ENCODE results near the gene CNTFR.

CNTFR gene

DNA sequence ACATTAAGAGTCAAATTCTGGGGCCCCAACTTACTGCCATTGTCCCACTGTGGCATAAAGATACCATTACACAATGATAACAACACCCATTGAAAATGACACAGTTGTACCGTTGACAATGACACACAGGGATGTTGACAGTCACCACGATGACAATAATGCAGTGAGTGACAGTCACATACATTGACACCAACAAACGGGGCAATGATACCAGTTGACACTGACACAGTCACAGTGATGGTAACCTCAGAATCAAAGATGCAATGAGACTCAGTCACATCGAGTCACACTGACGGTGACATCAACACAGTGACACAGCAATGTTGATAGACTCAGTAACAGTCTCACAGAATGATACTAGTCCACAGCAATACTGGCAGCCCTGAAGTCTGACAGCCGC, 16.9 kb downstream of the CNTFR start:
- in situ Hi-C loops (cut with MboI; ENCODE audit: low sequenced_read_pairs): no loop called here

DNA sequence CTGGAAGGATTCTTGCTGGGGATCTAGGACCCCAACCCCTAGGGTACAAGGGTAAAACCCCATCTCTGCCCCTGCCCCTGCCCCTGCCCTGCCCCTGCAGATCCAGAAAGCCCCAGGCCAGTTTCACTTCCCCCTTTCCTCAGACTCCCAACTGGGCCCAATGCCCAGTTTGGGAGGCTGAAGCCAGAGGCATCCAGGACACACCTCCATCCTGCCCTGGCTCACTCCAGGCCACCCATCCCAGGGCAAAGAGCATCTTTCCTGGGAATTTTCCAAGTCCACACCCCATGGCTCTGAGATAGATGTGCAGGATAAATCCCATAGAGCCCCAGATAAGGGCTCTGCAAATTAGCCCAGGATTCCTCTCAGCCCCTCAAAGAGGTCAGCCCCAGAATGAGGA, 17.4 kb downstream of the CNTFR start:
- in situ Hi-C loops (cut with MboI; ENCODE audit: low sequenced_read_pairs): no loop called here

DNA sequence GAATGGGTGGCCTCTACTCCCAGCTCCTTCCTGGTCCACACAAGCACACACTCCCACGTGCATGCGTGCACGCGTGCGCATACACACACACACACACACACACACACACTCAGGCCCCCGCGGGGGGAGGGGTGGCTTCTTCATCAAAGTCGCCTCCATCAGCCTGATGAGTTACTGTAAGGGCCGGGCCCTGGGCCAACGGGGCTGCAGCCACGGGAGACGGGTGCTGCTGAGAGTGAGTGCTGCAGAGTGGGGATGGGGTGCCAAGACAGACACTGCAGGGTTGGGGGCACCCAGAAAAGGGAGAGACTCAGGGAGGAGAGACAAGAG, 18.1 kb downstream of the CNTFR start:
- in situ Hi-C loops (cut with MboI; ENCODE audit: low sequenced_read_pairs): no loop called here

DNA sequence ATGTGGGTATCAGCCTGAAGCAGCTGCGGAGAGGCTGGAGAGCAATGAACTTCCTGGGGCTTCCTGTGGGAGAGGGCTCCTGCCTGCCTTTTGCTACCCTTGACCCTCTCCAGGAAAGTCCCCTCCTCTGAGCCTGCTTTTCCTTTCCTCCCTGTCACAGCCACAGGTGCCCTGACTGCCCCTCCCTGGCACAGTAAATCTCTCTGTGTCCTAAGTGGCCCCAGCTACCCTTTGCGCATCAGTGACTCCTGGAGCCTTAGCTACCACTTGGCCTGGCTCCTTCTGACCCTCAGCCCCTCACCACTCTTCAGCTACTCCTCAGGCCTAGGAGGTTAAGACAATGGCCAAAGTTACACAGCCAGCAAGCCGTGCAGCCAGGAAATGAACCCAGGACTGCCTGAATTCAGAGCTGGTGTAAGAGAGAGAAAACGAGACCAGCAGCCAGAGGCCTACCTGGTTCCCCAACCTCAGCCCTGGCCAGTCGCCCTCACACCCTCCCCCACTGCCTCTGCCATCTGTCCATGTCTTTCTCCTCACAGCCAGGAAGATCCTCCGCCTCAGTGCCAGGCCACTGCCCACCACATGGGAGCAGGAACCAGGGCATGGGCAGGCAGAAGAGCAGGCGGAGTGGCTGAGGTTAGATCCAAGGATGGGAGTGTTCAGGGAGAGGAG, 18.6 kb downstream of the CNTFR start:
- in situ Hi-C loops (cut with MboI; ENCODE audit: low sequenced_read_pairs): no loop called here

DNA sequence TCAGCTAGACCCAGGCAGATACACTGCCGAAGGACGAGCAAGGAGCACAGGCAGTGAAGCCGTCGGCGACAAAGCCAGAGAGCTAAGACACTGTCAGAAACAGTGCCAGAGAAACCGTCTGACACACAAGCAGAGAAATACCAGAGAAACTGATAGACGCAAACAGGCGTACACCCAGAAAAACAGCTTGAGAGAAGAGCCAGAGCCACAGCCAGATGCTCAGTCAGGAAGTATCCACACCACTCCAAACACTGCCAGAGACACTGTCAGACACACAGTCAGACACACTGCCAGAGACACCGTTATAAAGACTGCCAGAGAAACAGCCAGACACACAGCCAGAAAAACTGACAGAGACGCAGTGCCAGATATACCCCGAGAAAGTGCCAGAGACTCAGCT, 19.1 kb downstream of the CNTFR start:
- in situ Hi-C loops (cut with MboI; ENCODE audit: low sequenced_read_pairs): no loop called here

DNA sequence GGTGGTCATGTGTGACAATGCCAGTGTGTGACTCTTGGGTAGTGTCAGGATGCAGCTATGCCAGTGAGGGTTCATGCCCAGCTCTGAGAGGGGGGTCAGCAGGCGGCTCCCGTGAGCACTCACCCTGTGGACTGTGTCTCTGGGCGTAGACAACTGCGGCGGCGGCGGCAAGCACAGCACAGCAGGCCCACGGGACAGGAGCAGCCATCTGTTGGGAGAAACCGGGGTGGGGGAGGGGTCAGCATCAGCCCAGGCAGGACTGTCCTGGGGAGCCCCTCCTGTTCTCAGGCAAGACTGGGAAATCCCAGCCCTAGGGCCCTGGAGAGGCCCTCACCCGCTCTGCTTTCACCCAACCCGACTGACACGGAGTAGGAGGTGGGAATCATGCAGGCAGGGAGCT, 20.8 kb downstream of the CNTFR start:
- in situ Hi-C loops (cut with MboI; ENCODE audit: low sequenced_read_pairs): no loop called here

DNA sequence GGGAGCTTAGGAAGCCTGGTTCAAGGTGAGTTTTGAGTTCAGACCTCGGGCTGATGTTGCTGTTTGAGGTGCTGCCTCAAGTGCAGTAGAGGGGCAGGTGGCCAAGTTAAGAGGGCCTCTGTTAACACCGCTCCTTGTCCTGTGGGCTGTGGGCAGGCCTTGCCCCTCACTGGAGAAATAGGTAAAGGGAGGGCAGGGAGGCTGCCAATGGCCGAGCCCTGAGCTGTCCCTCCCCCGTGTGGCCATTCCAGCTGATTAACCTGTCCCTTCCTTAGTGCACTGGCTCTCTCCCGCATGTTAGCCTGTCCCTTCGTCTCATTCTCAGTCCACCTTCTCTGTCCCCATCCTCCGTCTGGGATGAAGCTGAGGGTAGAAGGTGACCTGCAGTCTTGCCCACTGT, 21.4 kb downstream of the CNTFR start:
- in situ Hi-C loops (cut with MboI; ENCODE audit: low sequenced_read_pairs): no loop called here

DNA sequence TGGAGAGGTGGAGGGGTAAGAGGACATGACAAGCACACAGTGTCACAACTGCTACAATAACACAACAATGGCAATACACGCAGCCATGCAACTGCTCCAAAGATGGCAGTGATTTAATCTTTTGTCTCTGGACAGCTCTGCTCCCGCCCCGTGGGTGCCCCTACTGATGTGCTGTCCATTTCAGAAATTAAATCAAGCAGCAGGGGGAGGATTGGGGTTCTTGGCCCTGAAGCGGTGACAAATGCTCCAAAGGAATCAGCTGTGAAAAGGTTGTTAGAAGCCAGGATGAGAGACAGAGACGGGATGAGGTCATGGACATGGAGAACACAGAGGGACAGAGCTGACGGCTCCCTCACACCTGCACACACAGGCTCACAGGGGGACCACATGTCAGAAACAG, 22.6 kb downstream of the CNTFR start:
- in situ Hi-C loops (cut with MboI; ENCODE audit: low sequenced_read_pairs): no loop called here

DNA sequence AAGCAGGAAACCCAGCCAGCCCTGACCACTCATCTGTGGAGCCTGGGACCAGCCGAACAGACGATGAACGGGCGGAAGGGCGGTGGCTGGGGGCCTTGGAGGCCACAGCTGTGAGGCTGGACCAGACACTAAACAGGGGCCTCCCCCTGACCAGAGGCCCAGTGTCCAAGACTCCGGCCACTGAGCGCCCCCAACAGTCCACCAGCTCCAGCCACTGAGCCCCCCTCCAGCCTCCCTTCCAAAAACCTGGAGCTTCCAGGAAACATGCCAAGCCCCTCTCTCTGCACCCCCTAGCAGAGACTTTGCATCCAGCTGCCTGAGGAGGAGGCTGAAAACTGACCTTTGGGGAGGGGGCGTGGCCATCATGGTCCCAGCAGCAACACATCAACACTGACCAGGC, 23.2 kb downstream of the CNTFR start:
- in situ Hi-C loops (cut with MboI; ENCODE audit: low sequenced_read_pairs): no loop called here

DNA sequence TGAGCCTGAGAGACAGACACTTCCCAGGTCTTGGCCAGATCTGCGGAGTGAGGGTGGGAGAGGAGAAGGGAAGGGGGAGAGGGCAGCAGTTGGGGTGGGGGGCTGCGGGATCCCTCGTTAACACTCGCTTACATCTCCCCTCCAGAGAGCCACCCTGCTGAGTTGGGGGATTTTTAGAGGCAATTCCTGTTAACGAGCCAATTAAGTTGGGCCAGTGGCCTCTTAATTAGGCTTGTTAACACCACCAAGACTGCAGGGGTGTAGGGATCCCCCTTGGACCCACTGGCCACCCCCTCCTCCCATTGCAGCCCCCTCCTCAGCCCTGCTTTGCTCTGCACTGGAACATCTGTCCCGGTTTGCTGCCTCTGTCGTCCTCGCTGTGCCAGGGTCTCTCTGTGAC, 23.7 kb downstream of the CNTFR start:
- in situ Hi-C loops (cut with MboI; ENCODE audit: low sequenced_read_pairs): no loop called here

DNA sequence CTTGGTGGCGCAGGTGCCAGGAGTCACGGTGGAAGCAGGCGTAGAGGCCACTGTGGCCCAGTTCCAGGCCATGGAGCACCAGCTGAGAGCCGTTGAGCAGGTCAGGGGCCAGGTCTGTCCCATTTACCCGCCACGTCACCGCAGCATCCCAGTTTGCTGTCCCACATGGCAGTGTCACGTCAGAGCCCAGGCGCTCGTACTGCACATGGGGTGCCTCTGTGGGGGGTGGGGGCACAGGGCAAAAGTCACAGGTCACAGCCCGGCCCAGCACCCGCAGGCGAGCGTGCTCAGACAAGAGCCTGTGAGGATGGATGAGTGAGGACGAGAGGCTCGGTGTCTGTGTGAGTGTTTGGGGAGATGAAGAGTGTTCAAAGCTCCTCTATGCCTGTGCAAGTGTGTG, 24.9 kb downstream of the CNTFR start:
- in situ Hi-C loops (cut with MboI; ENCODE audit: low sequenced_read_pairs): no loop called here

DNA sequence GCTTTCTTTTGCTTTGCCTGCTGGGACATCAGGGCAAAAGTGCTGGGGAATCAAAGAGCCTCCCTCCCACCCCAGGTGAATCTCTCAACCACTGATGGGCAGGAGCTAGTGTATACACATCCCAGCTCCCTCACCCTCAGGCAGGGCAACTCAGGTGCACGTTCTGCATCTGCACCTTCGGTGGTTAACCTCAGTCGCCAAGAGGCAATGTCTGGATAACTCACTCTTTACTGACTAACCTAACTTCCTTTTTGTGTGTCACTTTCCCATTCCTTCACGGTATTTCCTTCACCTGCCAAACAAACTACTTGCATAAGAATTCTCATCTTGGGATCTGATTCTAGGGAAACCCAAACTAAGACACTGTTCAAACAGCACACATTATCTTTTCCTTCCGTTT, 26.3 kb downstream of the CNTFR start:
- in situ Hi-C loops (cut with MboI; ENCODE audit: low sequenced_read_pairs): no loop called here

DNA sequence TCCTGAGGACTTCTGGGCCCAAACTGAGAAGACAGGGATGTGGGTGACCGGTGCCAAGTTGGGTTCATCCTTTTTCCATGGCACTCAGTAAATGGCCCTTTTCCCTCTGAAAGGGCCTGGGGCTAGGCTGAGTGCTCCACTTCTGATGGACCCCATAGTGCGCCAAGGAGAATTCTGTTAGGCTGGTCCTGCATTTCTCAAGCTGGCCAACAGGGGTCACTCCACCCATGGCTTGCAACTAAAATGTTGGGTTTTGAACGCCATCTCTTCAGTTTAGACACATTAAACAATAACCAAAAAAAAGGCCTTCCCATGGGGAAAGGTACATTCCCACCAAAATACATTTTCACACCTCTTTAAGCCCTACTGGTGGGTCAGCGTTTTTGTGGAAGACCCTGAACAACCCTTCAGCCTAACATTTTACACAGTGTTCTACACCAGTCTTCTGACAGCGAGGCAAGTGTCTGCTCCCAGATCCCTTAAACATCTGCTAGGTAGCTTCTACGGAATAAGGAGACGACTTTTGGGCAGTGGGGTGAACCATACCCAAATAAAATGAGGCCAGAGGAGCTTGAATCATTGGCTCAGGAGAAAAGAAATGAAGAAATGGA, 27.3 kb downstream of the CNTFR start:
- in situ Hi-C loops (cut with MboI; ENCODE audit: low sequenced_read_pairs): no loop called here

DNA sequence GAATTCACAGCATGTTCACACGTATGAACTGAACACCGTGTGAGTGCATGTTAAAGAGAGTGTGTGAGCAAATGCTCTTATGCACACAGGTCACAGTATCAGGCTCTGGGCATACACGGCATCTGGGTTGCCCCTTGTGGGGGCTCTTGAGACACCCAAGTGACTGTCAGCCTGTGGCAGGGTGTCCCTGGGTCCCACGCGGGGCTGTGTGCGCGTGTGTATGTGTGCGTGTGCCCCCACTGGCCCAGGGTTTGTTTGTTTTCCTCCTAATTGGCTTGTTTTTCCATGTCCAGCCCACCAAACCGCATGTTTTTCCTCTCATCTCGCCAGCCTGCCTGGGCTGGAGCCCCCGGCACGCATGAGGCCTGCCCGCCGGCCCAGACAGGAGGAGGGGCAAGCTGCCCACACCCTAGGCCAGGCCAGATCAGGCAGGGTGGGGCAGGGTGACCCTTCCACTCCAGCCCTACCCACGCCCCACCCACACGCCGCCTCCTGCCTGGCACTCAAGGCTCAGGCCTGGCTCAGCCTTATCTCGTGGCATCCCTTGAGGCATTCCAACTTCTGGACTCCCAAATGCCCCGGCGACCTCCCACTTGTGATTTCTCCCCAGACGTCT, 28.8 kb downstream of the CNTFR start:
- in situ Hi-C loops (cut with MboI; ENCODE audit: low sequenced_read_pairs): no loop called here

DNA sequence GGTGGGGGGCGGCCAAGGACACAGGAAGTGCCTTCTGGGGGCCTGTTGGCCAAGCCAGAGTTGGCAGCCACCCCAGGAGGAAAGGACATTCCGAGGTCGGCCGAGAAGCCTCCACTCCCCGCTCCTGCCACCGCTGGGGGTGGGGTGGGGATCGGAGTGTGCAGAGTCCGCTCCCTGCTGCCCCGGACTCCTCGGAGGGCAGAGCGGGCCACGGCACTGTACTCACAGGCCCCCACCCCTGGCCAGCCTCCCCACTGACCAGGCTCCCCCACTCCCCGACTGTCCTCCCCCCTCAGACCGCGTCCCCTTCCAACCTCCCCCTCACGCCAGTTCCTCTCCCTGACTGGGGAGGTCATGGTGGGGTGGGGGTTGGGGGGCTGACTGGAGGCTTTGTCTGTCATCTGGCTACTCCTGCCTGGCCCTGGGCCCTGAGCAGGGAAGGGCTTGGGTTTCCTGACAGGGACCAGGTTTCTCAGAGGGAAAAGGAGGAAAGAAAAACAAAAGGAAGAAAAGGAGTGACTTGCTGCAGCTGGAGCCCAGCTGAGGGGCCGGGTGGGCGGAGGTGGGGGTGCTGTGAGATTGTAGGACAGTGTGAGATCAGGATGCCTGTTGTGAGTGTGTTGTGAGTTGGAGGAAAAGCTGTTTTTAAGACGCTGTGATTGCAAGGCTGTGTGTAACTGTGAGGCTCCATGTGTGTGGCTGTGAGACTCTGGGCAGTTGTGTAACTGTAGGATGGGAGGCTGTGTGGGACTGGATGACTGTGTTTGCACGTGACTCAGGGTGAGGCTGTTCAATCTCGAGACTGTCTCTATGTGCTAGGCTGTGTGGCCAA, 29.7 kb downstream of the CNTFR start:
- in situ Hi-C loops (cut with MboI; ENCODE audit: low sequenced_read_pairs): no loop called here

DNA sequence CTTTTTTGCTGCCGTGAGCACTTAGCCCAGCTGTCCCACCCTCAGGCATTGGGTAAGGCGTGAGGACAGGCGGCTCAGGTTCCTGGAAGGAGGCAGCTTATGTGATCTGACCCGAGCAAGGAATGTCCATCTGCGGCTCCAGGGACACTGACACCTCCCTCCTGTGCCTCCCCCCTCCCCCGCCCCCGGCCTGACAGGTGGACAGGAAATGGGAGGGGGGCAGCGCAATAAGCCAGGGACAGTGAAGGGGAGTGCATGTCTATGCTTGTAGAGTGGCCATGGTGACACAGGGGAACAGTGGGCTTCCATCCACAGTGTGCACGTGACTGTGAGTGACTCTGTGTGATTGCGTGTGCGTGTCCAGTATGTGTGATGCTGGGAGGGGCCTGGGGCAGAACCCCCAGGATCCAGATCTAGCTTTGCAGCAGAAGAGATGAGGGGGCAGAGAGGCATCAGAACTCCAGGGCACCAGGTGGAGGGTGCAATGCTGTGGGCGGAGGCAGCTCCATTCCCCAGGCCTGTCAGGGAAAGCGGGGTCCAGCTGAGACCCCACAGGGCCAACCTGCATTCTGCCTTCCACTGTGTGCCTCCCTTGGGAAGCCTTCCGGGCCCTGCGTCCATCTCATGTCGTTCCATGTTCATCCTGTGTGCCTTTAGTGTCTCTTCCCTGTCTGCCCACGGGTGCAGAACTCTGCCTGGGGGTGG, 30.5 kb downstream of the CNTFR start:
- in situ Hi-C loops (cut with MboI; ENCODE audit: low sequenced_read_pairs): no loop called here

DNA sequence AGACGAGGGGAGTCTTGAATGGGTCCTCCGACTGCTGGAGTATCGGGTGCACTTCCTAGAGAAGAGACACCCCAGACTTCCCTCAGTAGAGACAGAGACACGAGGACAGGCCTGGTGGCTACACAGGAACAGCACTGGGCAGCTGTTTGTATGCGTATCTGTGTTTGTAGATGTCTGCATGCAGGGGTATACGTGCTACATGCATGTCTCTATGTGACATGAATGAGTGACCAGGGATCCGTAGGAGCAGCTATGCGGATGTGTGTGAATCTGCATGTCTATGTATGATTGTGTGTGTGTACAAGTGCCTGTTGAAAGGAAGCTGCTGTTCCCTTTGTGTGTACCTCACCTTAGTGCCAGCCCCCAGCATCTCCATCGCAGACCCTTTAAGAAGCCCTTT, 31.2 kb downstream of the CNTFR start:
- in situ Hi-C loops (cut with MboI; ENCODE audit: low sequenced_read_pairs): no loop called here

DNA sequence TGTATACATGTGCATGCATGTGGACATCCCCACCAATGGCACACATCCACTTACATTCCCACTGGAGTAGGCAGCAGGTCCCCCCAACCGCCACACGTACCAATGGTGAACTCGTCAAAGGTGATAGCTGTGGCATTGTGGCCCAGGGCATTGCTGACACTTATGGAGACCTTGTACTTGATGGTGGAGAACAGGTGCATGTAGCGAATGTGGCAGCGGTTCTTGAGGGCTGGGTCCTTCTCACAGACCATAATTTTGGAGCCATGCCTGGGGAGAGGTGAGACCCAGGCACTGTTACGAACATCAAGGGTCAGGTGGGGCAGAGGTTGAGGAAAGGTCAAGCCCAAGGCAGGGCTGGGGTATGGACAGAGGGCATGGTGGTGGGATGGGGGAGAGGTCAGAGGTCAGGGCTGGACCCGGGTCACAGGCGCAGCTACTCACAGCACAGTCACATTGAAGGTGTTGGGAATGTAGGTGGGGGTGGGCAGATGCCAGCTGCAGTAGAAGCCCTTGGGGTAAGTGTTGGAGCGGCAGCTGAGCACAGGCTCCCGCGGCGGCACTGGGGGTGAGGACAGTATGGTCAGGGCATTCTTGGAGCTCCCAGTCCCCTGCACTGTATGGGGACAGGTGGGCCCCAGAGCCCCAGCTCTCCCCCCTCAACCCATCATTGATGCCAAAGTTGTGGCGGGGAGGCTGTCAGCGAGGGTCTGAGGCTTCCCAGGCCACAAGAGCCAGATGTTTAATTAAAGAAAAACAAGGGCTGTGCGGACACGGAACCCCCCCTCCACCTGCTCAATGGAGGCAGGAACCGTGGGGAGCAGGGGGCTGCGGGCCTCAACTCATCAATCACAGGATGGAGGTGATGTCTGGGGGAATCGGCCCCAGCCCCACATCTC, 31.9 kb downstream of the CNTFR start:
- in situ Hi-C loops (cut with MboI; ENCODE audit: low sequenced_read_pairs): no loop called here

DNA sequence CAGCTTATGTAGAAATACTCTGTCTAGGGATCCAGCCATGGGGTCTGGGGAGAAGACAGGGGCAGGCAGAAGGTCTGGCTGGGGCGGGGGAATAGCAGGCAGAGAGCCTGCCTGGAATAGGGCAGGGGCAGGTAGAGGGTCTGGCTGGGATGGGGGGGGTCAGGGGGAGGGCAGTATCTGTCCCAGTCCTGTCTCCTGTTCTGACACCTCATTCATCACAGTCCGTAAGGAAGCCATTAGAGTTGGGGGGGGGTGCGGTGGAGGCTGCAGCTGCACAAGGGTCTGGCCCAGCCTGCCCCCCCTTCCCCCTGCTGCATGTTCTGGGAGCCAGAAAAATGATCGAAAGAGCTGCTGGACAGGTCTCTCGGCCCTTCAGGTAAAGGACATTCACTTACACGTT, 32.6 kb downstream of the CNTFR start:
- in situ Hi-C loops (cut with MboI; ENCODE audit: low sequenced_read_pairs): no loop called here

DNA sequence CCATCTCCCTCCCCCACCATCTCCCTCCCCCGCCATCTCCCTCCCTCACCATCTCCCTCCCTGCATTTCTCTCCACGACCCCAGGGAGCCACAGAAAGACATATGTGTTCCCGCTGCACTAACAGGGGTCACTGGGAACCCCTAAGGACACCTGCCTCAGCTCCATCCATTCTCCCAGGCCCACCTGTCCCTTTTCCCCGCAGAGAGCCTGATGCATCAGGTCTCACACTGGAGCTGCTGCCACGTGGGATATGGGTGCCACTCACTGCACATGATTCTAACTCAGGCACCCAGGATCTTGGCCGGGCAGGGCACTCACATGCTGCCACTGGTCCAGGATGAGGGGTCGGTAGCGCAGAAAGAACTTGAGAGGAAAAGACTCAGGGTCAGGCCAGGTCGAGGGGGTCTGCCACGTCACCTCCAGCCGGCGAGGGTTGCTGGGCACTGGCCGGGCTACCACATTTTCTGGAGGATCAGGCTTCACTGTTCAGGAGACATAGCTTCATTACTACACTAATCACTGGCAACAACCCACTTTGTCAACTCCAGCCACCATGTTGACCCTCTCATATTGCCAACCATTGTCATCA, 33.5 kb downstream of the CNTFR start:
- in situ Hi-C loops (cut with MboI; ENCODE audit: low sequenced_read_pairs): no loop called here

Measured in hTERT RPE-1 (cell line).